Measurements from ENCODE around the gene CERS2.

GRCh38 chr1:151010346-151010726 lies 35.7 kb upstream of the CERS2 start:
- TF ChIP-seq, protein P1, sequence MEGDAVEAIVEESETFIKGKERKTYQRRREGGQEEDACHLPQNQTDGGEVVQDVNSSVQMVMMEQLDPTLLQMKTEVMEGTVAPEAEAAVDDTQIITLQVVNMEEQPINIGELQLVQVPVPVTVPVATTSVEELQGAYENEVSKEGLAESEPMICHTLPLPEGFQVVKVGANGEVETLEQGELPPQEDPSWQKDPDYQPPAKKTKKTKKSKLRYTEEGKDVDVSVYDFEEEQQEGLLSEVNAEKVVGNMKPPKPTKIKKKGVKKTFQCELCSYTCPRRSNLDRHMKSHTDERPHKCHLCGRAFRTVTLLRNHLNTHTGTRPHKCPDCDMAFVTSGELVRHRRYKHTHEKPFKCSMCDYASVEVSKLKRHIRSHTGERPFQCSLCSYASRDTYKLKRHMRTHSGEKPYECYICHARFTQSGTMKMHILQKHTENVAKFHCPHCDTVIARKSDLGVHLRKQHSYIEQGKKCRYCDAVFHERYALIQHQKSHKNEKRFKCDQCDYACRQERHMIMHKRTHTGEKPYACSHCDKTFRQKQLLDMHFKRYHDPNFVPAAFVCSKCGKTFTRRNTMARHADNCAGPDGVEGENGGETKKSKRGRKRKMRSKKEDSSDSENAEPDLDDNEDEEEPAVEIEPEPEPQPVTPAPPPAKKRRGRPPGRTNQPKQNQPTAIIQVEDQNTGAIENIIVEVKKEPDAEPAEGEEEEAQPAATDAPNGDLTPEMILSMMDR (IDR thresholded peaks at IDR 0.05 in 8 of 11, conservative IDR thresholded peaks at IDR 0.05 in 3 of 11) = no peak
- TF ChIP-seq POLR2AphosphoS5 (IDR thresholded peaks at IDR 0.05) = no peak

All from spleen (tissue), 7 donors.